RWPE1 (cell line): ENCODE measurements around the gene XPOT.

Experiments used
- CTCF ChIA-PET: fragments of 350-600 bp; sonication (Branson Sonifier 250); formaldehyde crosslinking; extraction: SDS; loops from one replicate; lab custom pipeline; 2021; lab: Yijun Ruan, JAX
- POLR2A ChIA-PET: fragments of 400-600 bp; formaldehyde crosslinking; extraction: SDS; loops from one replicate; lab custom pipeline; 2020; ENCODE audit warnings: antibody characterized with exemption; ENCODE audit not compliant: low non-redundant PET; lab: Yijun Ruan, JAX
- DNase-seq: peaks from one replicate; pipeline ENCODE4 v3.0.0; 2012; ENCODE audit warnings: low spot score
- H3K27ac ChIP-seq: fragments of 450-650 bp; 2 replicates; pipeline ENCODE4 v1.5.1; 2017
- TF ChIP-seq, protein P1 (sequence below): fragments of 450-650 bp; conservative IDR thresholded peaks from 2 replicates; pipeline ENCODE4 v1.5.1; 2017; ENCODE audit warnings: low read depth, mild to moderate bottlenecking

Gene XPOT

DNA sequence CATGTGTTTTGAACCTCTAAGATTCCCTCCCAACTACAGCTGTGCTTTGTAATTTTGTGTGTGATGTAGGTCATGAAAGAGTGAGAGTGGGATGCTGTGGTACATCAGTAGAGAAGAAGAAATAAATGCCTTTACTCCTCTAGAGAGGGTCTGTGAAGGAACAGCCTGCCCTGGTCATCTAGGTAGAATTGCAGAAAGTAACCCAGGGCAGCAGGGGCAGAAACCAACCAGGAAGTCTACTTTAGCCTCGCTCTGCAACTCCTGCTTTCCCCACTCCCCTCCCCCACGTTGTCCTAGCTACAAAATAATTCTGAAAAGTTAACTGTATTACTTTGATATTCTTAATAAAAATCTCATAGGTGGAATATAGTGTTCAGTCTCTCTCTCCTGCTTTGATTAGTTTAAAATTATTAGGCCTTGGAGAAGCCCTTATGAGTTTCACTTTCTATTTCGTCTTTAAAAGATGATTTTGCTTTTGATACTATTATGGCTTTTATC lies 55.3 kb downstream of the XPOT start:
- DNase-seq = no peak
- CTCF ChIA-PET = no interaction called here
- no peak overlapping the region for H3K27ac ChIP-seq
- POLR2A ChIA-PET = no interaction called here
- TF ChIP-seq, protein P1, sequence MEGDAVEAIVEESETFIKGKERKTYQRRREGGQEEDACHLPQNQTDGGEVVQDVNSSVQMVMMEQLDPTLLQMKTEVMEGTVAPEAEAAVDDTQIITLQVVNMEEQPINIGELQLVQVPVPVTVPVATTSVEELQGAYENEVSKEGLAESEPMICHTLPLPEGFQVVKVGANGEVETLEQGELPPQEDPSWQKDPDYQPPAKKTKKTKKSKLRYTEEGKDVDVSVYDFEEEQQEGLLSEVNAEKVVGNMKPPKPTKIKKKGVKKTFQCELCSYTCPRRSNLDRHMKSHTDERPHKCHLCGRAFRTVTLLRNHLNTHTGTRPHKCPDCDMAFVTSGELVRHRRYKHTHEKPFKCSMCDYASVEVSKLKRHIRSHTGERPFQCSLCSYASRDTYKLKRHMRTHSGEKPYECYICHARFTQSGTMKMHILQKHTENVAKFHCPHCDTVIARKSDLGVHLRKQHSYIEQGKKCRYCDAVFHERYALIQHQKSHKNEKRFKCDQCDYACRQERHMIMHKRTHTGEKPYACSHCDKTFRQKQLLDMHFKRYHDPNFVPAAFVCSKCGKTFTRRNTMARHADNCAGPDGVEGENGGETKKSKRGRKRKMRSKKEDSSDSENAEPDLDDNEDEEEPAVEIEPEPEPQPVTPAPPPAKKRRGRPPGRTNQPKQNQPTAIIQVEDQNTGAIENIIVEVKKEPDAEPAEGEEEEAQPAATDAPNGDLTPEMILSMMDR = no peak

DNA sequence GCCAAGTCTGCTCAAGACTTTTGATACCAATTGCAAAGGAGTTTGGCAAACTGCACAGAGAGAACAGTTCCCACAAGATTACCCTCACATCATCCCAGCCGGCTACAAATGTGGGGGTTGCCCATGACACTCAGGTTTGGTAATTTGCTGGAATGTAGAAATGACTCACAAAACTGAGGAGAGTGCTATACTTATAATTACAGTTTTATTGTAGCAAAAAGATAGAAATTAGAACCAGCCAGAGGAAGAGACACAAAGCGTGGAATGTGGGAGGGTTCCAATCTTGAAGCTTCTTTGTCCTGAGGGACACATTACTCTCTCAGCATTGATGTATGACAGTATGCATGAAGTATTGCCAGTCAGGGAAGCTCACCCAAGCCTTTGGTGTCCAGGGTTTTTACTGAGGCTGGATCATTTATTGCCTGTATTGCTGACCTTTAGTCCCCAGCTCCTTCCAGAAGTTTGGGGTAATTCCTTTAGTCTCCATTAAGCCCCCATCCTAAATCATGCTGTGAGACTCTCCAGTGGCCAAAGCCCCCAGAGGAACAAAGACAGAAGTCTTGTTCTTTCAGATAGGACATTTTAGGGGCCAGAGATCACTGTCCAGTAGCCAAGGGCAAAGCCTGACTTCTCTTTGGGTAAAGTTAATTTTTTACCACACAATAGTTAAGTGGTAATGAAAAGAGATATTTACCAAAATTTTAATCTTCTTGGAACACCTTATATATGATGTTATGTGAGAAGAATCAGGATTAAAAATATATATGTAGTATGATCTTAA lies 57.6 kb downstream of the XPOT start:
- TF ChIP-seq, protein P1 = no peak
- no peak overlapping the region for H3K27ac ChIP-seq
- ChIA-PET POLR2A (no interaction called here), CTCF (interaction anchor here (0.7 kb wide), 1 partner anchor 236 kb away, joined by 4 read pairs; no protein-coding TSS in a partner anchor)
- peak; percentile 64 for DNase-seq

DNA sequence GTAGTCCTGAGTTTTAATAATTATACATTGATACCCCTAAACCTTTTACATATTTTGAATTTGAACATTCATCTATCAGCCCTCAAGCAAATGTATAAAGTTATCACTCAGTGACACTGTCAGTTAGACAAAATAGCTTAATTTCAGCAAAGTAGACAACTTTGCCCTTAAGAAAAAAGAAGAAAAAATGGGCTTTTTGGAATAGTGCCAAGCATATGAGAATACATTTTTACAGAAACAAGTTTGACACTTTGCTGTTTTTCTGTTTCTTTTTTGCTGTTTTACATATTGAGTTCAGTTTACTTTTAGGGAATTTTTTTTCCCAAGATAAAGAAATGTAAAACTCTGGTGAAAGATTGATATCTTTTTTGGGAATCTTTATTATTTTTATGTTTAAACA lies 62.0 kb downstream of the XPOT start:
- CTCF ChIA-PET = no interaction called here

DNA sequence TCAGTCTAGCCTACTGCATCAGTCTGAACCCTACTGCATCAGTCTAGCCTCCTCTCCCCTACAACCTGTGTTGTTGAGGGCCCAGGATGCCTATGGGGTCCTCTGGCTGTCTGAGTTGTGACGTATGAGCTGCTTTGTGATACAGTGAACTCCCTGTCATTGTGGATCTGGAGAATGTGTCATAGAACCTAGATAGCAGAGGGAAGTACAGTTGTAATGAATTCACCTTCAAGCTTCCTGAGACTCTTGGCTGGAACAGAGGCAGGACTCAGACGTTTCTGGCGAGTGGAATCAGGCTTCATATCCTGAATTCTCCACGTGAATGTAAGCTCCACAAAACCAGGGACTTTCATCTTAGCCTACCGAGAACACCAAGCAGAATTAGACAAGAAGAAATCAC lies 64.8 kb downstream of the XPOT start:
- TF ChIP-seq, protein P1 = no peak
- CTCF ChIA-PET = no interaction called here
- H3K27ac ChIP-seq = no peak overlapping the region
- no peak for DNase-seq
- POLR2A ChIA-PET = no interaction called here

More for the DNA sequence above, 62.0 kb downstream of the XPOT start:
- TF ChIP-seq, protein P1 = no peak
- no peak overlapping the region for H3K27ac ChIP-seq
- DNase-seq = no peak
- POLR2A ChIA-PET = no interaction called here

DNA sequence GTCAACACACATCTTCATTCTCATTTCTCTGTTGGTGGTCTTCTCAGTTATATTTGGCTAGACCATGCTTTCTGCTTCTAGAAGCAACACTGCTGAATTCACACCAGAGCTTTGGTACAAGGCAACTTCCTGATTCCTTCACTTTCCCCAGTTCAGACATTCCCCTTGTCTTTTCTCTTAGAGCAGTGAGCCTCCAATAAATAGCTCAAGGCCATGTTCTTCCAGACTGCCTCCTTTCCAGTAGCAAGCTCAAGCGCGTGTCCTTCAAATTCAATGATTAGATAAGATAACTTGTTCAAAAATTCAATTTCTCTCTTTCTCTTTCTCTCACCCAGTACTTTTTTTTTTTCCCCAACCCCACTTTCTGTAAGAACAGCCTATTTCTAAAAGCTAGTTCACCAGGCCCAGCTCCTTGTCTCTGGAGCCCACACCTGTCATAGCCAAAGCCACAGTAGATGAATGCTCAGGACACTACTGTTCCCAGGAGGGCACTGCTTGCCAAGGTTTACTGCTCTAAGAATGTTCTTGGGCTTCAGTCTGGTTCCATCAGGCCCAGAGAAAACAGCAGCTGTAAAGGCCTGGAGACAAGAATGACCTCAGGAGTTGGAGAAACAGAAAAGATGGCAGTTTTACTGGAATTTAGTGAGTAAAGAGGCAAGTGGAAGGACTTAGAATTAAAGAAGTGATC lies 65.4 kb downstream of the XPOT start:
- TF ChIP-seq, protein P1 = no peak
- ChIA-PET CTCF (interaction anchor here (0.6 kb wide), 1 partner anchor 332 kb away, joined by 6 read pairs; no protein-coding TSS in a partner anchor), POLR2A (no interaction called here)
- DNase-seq = no peak
- no peak overlapping the region for H3K27ac ChIP-seq

DNA sequence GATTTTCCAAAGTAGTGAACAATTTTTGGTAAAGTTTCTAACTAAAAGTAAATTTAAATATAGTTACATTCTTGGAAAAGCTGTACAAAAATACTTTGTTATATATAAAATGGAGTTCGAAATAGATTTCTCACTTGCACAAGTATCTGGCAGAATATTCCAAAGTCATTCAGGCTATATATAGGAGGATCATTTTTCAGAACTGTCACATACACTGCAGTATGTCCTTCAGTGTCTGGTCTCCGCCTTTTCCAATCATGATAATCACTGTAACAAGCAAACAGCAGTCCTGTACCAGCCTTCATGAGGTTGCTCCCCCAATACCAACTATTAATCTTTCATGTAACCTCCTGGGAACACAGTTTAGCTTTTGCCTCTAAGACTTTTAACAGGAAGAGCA lies 66.3 kb downstream of the XPOT start:
- ChIA-PET CTCF (no interaction called here), POLR2A (no interaction called here)
- TF ChIP-seq, protein P1 = no peak
- no peak for DNase-seq
- no peak overlapping the region for H3K27ac ChIP-seq
